Measurements from ENCODE around the gene CEP83.
A peak's percentile ranks its signal among the peaks of the same experiment; 100 is the strongest.

CEP83 gene, protein sequence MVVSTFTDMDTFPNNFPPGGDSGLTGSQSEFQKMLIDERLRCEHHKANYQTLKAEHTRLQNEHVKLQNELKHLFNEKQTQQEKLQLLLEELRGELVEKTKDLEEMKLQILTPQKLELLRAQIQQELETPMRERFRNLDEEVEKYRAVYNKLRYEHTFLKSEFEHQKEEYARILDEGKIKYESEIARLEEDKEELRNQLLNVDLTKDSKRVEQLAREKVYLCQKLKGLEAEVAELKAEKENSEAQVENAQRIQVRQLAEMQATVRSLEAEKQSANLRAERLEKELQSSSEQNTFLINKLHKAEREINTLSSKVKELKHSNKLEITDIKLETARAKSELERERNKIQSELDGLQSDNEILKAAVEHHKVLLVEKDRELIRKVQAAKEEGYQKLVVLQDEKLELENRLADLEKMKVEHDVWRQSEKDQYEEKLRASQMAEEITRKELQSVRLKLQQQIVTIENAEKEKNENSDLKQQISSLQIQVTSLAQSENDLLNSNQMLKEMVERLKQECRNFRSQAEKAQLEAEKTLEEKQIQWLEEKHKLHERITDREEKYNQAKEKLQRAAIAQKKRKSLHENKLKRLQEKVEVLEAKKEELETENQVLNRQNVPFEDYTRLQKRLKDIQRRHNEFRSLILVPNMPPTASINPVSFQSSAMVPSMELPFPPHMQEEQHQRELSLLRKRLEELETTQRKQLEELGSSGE

DNA sequence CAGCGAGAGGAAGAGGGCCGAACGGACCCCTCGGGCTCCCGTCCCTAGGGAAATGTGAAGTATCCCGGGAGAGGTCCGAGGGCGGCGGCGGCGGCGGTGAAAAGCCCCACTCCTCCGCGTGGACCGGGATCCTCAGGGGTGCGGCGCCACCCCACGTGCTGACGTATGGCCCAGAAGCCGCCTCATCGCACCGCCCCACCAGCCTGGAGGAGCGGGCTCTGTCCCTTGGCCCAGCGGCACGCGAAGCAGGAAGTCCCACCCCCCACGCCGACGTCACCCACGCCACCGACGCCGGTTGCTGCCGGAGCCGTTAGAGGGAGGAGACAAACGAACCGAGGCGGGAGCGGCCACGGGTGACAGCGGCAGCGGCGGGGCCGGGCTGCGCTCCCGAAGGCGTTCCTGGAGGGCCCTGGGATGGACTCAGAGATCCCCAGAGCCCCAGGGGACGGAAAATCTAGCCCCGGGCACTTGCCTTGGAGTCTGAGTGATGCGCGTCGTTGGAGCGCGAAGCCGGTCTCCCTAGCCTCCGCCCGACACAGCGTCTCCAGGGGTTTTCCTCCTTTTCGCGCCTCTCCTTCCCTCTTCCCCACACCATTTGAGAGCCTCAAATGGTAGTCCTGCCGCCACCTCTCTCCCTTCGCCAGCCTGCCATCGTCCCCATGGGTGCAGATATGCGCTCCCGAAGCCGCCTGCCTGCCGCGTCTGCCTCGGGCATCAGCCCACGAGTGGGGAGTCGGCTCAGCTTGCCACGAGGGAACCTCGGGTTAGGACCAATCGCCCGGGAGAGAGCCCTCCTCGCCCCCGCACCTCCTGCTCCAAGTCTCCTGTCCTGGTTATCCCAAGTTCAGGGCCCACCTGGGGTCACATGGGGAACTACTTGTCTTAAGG is at the start of gene CEP83:
Gene CEP83, minus strand, starts transcription at position 140 of the 888 bp plus-strand sequence. CDS start 47,377 bp downstream, outside the sequence.
- peak within 1 kb of the TSS; percentile 73 for H3K9ac ChIP-seq (ENCODE audit: low read depth, low read length)
- H4K20me1 ChIP-seq (ENCODE audit: insufficient read depth, low read length), result no peaks in the 10 kb centered on the region
- H2AFZ ChIP-seq (ENCODE audit: low read depth, low read length), result peak within 1 kb of the TSS; percentile 87
- H3K4me3 ChIP-seq (ENCODE audit: low read depth in 1 of 2, low read length in 2 of 2), result peak within 1 kb of the TSS; percentile 42 to 76
- no peaks in the 10 kb centered on the region for H3K9me3 ChIP-seq (ENCODE audit: insufficient read depth, low read length, severe bottlenecking)
- H3K27ac ChIP-seq (ENCODE audit: low read length), result peak within 1 kb of the TSS; percentile 80
- H3K27me3 ChIP-seq (ENCODE audit: insufficient read depth, low read length, poor library complexity), result no peaks in the 10 kb centered on the region
- ATAC-seq (ENCODE audit: insufficient read depth, low read depth), result peak; percentile 96
- DNase-seq, result peak; percentile 96
- H3K4me1 ChIP-seq (ENCODE audit: insufficient read depth, low read length), result peaks cover 38% of the 10 kb centered on the region
- H3K4me2 ChIP-seq (ENCODE audit: insufficient read depth, low read length), result peak within 1 kb of the TSS; percentile 83
- peaks cover 4% of the 10 kb centered on the region; the same call in 1 of the 2 replicates for H3K36me3 ChIP-seq (ENCODE audit: insufficient read depth, low read length)
- peaks cover 44% of the 10 kb centered on the region for H3K79me2 ChIP-seq (ENCODE audit: insufficient read depth, low read length)
- no peak for TF ChIP-seq EZH2 (IDR thresholded peaks at IDR 0.05; ENCODE audit: borderline replicate concordance, low read depth, low read length, severe bottlenecking)
- TF ChIP-seq, protein P1, sequence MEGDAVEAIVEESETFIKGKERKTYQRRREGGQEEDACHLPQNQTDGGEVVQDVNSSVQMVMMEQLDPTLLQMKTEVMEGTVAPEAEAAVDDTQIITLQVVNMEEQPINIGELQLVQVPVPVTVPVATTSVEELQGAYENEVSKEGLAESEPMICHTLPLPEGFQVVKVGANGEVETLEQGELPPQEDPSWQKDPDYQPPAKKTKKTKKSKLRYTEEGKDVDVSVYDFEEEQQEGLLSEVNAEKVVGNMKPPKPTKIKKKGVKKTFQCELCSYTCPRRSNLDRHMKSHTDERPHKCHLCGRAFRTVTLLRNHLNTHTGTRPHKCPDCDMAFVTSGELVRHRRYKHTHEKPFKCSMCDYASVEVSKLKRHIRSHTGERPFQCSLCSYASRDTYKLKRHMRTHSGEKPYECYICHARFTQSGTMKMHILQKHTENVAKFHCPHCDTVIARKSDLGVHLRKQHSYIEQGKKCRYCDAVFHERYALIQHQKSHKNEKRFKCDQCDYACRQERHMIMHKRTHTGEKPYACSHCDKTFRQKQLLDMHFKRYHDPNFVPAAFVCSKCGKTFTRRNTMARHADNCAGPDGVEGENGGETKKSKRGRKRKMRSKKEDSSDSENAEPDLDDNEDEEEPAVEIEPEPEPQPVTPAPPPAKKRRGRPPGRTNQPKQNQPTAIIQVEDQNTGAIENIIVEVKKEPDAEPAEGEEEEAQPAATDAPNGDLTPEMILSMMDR (IDR thresholded peaks at IDR 0.05; ENCODE audit: borderline replicate concordance, extremely low read depth, low read length, poor library complexity, severe bottlenecking), result peak; percentile 2

DNA sequence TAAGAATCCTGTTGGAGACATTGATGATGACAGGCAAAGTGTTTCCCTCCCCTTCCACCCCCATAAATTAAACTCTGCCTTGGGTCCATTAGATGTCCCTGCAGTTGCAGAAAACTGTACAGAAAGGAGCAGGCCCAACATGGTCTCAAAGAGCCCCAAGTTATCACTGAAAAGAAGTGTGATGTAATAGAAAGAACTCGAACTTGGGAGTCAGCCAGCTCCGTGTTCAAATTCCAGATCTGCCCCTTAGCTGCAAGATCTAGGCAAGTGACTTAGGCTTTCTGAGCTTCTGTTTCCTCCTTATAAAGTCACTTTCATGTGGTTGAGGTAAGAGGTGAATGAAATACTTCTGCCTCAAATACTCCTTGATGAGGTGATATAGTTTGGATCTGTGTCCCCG is 49.6 kb upstream of the CEP83 start:
- TF ChIP-seq, protein P1 (IDR thresholded peaks at IDR 0.05; ENCODE audit: borderline replicate concordance, extremely low read depth, low read length, poor library complexity, severe bottlenecking), result no peak
- TF ChIP-seq EZH2 (IDR thresholded peaks at IDR 0.05; ENCODE audit: borderline replicate concordance, low read depth, low read length, severe bottlenecking), result no peak
- ATAC-seq (ENCODE audit: insufficient read depth, low read depth) (no peak), DNase-seq (no peak)
- Histone ChIP-seq H3K9ac (ENCODE audit: low read depth, low read length) (no peak overlapping the region), H3K9me3 (ENCODE audit: insufficient read depth, low read length, severe bottlenecking) (no peaks in the 10 kb centered on the region), H3K79me2 (ENCODE audit: insufficient read depth, low read length) (no peaks in the 10 kb centered on the region), H3K4me2 (ENCODE audit: insufficient read depth, low read length) (no peak overlapping the region), H3K4me1 (ENCODE audit: insufficient read depth, low read length) (no peaks in the 10 kb centered on the region), H4K20me1 (ENCODE audit: insufficient read depth, low read length) (no peaks in the 10 kb centered on the region), H3K27me3 (ENCODE audit: insufficient read depth, low read length, poor library complexity) (no peaks in the 10 kb centered on the region), H3K27ac (ENCODE audit: low read length) (no peak overlapping the region), H2AFZ (ENCODE audit: low read depth, low read length) (no peak overlapping the region), H3K36me3 (ENCODE audit: insufficient read depth, low read length) (no peaks in the 10 kb centered on the region), H3K4me3 (ENCODE audit: low read depth in 1 of 2, low read length in 2 of 2) (no peak overlapping the region)

DNA sequence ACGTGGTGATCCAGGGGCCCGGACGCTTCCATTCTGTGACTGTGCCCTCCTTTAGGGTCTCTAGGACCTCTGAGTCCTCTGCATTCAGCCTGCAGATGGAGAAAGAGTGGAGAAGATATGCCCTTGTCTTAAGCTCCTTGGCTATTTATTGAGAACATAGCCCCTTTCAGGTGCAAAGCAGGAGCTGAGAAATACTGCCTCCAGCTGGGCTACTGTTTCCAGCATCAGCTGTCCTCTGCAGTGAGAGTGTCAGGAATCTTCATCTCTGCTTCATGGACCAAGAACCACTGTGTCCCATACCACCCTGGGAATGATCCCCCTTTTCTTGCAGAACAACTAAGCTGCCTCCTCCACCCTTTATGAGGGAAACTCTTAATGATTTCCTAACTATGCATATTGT is 47.8 kb upstream of the CEP83 start:
- Histone ChIP-seq H3K4me1 (ENCODE audit: insufficient read depth, low read length) (no peaks in the 10 kb centered on the region), H3K36me3 (ENCODE audit: insufficient read depth, low read length) (no peaks in the 10 kb centered on the region), H3K79me2 (ENCODE audit: insufficient read depth, low read length) (no peaks in the 10 kb centered on the region), H3K4me3 (ENCODE audit: low read depth in 1 of 2, low read length in 2 of 2) (no peak overlapping the region), H3K9ac (ENCODE audit: low read depth, low read length) (no peak overlapping the region), H4K20me1 (ENCODE audit: insufficient read depth, low read length) (no peaks in the 10 kb centered on the region), H3K27me3 (ENCODE audit: insufficient read depth, low read length, poor library complexity) (no peaks in the 10 kb centered on the region), H2AFZ (ENCODE audit: low read depth, low read length) (no peak overlapping the region), H3K9me3 (ENCODE audit: insufficient read depth, low read length, severe bottlenecking) (no peaks in the 10 kb centered on the region), H3K27ac (ENCODE audit: low read length) (no peak overlapping the region), H3K4me2 (ENCODE audit: insufficient read depth, low read length) (no peak overlapping the region)
- DNase-seq (no peak), ATAC-seq (ENCODE audit: insufficient read depth, low read depth) (no peak)
- TF ChIP-seq, protein P1 (IDR thresholded peaks at IDR 0.05; ENCODE audit: borderline replicate concordance, extremely low read depth, low read length, poor library complexity, severe bottlenecking), result no peak
- no peak for TF ChIP-seq EZH2 (IDR thresholded peaks at IDR 0.05; ENCODE audit: borderline replicate concordance, low read depth, low read length, severe bottlenecking)

Measured in DND-41 (cell line).